ENCODE data around the gene SLC13A3. TPM values are rescaled to one million over a fixed set of nuclear protein-coding genes. Genes with fewer than 3 reads are reported as not detected.

SLC13A3 gene
- total RNA-seq, 1 experiment from 2014 or later = not detected

- Mint-ChIP-seq H3K27ac (ENCODE audit: unreplicated experiment) (no peak overlapping the region), H3K4me1 (ENCODE audit: low read depth, unreplicated experiment) (peaks cover 25% of the 10 kb centered on the region), H3K4me3 (ENCODE audit: low read depth, unreplicated experiment) (no peak overlapping the region), H3K36me3 (ENCODE audit: insufficient read depth, unreplicated experiment) (no peaks in the 10 kb centered on the region), H3K9me3 (ENCODE audit: low read depth, unreplicated experiment) (no peaks in the 10 kb centered on the region), H3K27me3 (ENCODE audit: unreplicated experiment) (peaks cover 6% of the 10 kb centered on the region)
- no peak for TF ChIP-seq CTCF (IDR thresholded peaks at IDR 0.05; ENCODE audit: unreplicated experiment)
- CTCF ChIA-PET = interaction anchor here (0.7 kb wide), 1 partner anchor 9 kb away, joined by 3 read pairs; no protein-coding TSS in a partner anchor
- intact Hi-C loops (cut with micrococcal nuclease; ENCODE audit: unreplicated experiment) = no loop called here
- no peak for DNase-seq
- no TSS peak for BruUV-seq (replicated peaks)
Measured at GRCh38 chr20:46640044-46640443, 11.2 kb downstream of the SLC13A3 start.

GRCh38 chr20:46639587-46639986 lies 11.7 kb downstream of the SLC13A3 start:
- H3K4me1 Mint-ChIP-seq (ENCODE audit: low read depth, unreplicated experiment) = peaks cover 30% of the 10 kb centered on the region
- no peak for DNase-seq
- no TSS peak for BruUV-seq (replicated peaks)
- CTCF ChIA-PET = interaction anchor here (0.7 kb wide), 1 partner anchor 8 kb away, joined by 3 read pairs; no protein-coding TSS in a partner anchor
- peaks cover 1% of the 10 kb centered on the region for H3K27me3 Mint-ChIP-seq (ENCODE audit: unreplicated experiment)
- H3K36me3 Mint-ChIP-seq (ENCODE audit: insufficient read depth, unreplicated experiment) = peaks cover 3% of the 10 kb centered on the region
- no peaks in the 10 kb centered on the region for H3K9me3 Mint-ChIP-seq (ENCODE audit: low read depth, unreplicated experiment)
- no peak overlapping the region for H3K4me3 Mint-ChIP-seq (ENCODE audit: low read depth, unreplicated experiment)
- H3K27ac Mint-ChIP-seq (ENCODE audit: unreplicated experiment) = no peak overlapping the region
- no peak for TF ChIP-seq CTCF (IDR thresholded peaks at IDR 0.05; ENCODE audit: unreplicated experiment)
- intact Hi-C loops (cut with micrococcal nuclease; ENCODE audit: unreplicated experiment) = no loop called here

DNA sequence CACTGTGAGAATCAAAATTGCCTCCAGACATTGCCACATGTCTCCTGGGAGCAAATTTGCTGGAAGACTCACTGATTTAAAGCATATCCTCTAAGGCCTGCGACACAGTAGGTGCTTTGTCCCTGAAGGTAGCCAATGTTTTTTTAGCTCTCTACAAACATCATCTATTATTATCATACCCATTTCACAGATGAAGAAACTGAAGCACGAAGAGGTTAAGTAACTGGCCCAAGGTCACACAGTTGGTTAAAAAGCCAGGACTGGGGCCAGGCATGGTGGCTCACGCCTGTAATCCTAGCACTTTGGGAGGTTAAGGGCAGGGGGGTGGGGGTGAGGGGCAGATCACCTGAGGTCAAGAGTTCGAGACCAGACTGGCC lies 12.4 kb downstream of the SLC13A3 start:
- intact Hi-C loops (cut with micrococcal nuclease; ENCODE audit: unreplicated experiment) = no loop called here
- DNase-seq = no peak
- TF ChIP-seq CTCF (IDR thresholded peaks at IDR 0.05; ENCODE audit: unreplicated experiment) = no peak
- peaks cover 35% of the 10 kb centered on the region for H3K4me1 Mint-ChIP-seq (ENCODE audit: low read depth, unreplicated experiment)
- no TSS peak for BruUV-seq (replicated peaks)
- no peak overlapping the region for H3K27ac Mint-ChIP-seq (ENCODE audit: unreplicated experiment)
- H3K9me3 Mint-ChIP-seq (ENCODE audit: low read depth, unreplicated experiment) = no peaks in the 10 kb centered on the region
- no peaks in the 10 kb centered on the region for H3K27me3 Mint-ChIP-seq (ENCODE audit: unreplicated experiment)
- no peak overlapping the region for H3K4me3 Mint-ChIP-seq (ENCODE audit: low read depth, unreplicated experiment)
- peaks cover 5% of the 10 kb centered on the region for H3K36me3 Mint-ChIP-seq (ENCODE audit: insufficient read depth, unreplicated experiment)
- CTCF ChIA-PET = interaction anchor here (0.7 kb wide), 1 partner anchor 84 kb away, joined by 3 read pairs; no protein-coding TSS in a partner anchor

DNA sequence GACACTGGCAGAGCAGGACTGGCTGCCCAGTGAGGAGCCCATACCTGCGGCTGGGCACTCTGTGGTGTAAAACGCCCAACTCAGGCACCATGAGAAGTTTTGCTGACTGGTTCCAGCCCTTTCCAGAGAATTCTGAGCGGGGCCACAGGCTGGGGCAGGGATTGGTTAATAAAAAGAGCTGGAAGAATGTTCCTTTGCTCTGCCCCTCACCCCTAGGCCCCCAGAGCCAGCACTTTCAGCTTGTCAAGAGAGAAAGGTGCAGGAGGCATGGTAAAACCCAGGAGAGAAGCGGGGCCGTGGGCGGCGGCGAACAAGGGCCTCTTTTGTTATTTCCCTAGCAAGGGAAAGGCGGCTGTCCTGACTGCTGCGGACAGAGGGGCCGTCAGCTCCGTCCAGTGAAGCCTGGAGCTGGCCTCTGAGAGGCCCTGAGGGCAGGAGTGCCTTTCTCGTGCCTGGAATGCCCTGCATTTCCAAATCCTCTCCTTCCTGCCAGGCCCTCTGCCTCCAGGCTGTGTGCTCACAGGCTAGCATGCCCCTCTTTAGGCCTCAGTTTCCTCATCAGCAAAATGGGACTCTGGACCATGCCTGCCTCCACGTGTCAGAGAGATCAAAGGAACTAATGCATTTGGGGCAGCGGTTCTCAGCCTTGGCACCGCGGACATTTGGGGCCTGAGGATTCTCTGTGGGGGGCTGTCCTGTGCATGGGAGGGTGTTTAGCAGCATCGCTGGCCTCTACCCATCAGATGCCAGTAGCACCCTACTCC lies 12.9 kb downstream of the SLC13A3 start:
- intact Hi-C loops (cut with micrococcal nuclease; ENCODE audit: unreplicated experiment) = no loop called here
- peaks cover 5% of the 10 kb centered on the region for H3K36me3 Mint-ChIP-seq (ENCODE audit: insufficient read depth, unreplicated experiment)
- H3K27ac Mint-ChIP-seq (ENCODE audit: unreplicated experiment) = no peak overlapping the region
- H3K27me3 Mint-ChIP-seq (ENCODE audit: unreplicated experiment) = no peaks in the 10 kb centered on the region
- H3K4me1 Mint-ChIP-seq (ENCODE audit: low read depth, unreplicated experiment) = peaks cover 40% of the 10 kb centered on the region
- H3K4me3 Mint-ChIP-seq (ENCODE audit: low read depth, unreplicated experiment) = no peak overlapping the region
- TF ChIP-seq CTCF (IDR thresholded peaks at IDR 0.05; ENCODE audit: unreplicated experiment) = no peak
- no TSS peak for BruUV-seq (replicated peaks)
- H3K9me3 Mint-ChIP-seq (ENCODE audit: low read depth, unreplicated experiment) = no peaks in the 10 kb centered on the region
- no peak for DNase-seq
- CTCF ChIA-PET = interaction anchor here (0.7 kb wide), 1 partner anchor 83 kb away, joined by 3 read pairs; no protein-coding TSS in a partner anchor
